Fibroblast of mammary gland (primary cell): ENCODE measurements around the gene TSPAN4.

Source experiments
- DNase-seq: peaks from one replicate; pipeline ENCODE4 v3.0.0-alpha.2; 2010; ENCODE audit warnings: low read depth
- H3K4me3 ChIP-seq: 2 replicates; pipeline ENCODE4 v1.5.1; 2011; ENCODE audit warnings: low read depth, mild to moderate bottlenecking, low read length, moderate library complexity; ENCODE audit not compliant: control insufficient read depth
- TF ChIP-seq, protein P1 (sequence below): conservative IDR thresholded peaks from 2 replicates; pipeline ENCODE4 v1.5.1; 2011; ENCODE audit warnings: low read depth, low read length, inconsistent platforms; ENCODE audit not compliant: control insufficient read depth, insufficient read depth

Gene TSPAN4

GRCh38 chr11:854601-855329, 12.1 kb downstream of the TSPAN4 start:
- DNase-seq = no peak
- TF ChIP-seq, protein P1, sequence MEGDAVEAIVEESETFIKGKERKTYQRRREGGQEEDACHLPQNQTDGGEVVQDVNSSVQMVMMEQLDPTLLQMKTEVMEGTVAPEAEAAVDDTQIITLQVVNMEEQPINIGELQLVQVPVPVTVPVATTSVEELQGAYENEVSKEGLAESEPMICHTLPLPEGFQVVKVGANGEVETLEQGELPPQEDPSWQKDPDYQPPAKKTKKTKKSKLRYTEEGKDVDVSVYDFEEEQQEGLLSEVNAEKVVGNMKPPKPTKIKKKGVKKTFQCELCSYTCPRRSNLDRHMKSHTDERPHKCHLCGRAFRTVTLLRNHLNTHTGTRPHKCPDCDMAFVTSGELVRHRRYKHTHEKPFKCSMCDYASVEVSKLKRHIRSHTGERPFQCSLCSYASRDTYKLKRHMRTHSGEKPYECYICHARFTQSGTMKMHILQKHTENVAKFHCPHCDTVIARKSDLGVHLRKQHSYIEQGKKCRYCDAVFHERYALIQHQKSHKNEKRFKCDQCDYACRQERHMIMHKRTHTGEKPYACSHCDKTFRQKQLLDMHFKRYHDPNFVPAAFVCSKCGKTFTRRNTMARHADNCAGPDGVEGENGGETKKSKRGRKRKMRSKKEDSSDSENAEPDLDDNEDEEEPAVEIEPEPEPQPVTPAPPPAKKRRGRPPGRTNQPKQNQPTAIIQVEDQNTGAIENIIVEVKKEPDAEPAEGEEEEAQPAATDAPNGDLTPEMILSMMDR = no peak
- no peak overlapping the region for H3K4me3 ChIP-seq

- no peak overlapping the region for H3K4me3 ChIP-seq
- TF ChIP-seq, protein P1 = no peak
- DNase-seq = no peak
Observed at GRCh38 chr11:855330-855674, 12.7 kb downstream of the TSPAN4 start.

- no peak for DNase-seq
- TF ChIP-seq, protein P1 = no peak
- no peak overlapping the region for H3K4me3 ChIP-seq
Observed at GRCh38 chr11:855796-856195, 13.1 kb downstream of the TSPAN4 start.

DNA sequence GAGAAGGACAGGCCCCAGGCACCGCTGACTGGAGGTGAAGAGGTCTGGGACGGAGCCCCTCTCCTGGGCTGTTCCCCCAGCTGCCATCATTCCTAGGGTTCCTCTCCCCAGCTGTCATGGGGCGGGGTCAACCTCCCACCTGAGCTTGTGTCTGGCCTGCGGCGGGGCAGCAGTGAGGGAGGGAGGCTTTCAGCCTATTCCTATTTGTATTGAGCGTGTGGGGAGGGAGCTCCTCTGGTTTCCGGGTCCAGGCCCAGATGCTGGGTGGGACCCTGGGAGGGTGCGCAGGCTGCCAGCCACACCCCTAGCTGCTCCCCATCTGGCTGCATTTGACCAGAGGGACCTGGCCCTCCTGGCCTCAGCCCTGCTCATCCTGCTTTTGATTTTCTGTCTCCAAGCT, 13.7 kb downstream of the TSPAN4 start:
- no peak for DNase-seq
- no peak overlapping the region for H3K4me3 ChIP-seq
- TF ChIP-seq, protein P1 = no peak

DNA sequence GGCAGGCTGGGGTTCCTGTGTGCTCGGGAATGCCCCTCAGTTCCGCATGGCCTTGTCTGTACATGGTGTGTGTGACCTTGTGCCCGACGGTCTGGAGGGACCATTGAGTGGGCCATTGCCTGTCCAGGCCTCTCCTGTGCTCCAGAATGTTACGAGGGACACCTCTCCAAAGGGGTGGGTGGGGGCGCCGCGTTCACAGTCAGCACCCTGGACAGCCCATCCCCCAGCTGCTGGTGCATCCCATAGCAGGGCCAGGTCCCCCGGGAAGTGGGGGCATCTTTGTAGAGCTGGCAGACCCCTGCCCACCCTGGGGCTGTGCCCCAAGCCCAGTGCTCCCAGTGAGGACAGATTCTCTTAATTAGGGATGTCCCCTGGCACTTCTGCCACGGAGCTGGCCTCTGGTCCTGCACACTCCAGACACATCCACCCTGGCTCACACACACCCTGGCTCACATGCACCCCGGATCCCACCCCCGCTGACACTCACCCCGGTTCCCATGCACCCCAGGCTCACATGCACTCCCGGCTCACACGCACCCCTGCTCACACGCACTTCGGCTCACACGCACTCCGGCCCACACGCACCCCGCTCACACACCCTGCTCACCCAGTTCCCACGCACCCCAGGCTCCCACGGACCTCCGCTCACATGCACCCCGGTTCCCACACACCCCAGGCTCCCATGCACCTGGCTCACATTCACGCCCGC, 15.6 kb downstream of the TSPAN4 start:
- no peak overlapping the region for H3K4me3 ChIP-seq
- TF ChIP-seq, protein P1 = no peak
- no peak for DNase-seq

DNA sequence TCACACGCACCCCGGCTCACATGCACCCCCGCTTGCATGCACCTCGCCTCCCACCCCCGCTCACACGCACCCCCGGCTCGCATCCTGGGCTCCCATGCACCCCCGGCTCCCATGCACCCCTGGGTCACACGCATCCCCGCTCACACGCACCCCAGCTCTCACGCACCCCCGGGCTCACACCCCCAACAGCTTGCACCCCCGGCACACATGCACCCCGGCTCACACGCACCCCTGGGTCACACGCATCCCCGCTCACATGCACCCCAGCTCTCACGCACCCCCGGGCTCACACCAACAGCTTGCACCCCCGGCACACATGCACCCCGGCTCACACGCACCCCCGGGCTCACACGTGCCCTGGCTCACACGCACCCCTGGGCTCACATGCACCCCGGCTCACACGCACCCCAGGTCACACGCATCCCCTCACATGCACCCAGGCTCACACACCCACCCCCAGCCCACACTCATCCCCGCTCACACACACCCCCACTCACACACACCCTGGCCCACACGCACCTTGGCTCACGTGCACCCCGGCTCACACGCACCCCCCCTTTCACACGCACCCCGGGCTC, 16.2 kb downstream of the TSPAN4 start:
- no peak overlapping the region for H3K4me3 ChIP-seq
- no peak for DNase-seq
- TF ChIP-seq, protein P1 = no peak
